ENCODE results near the gene THAP4.

Gene THAP4

GRCh38 chr2:241637018-241637794 is at the start of gene THAP4, which contains the start of gene ATG4B:
TSS of gene THAP4 (minus strand) at chr2:241637158. CDS start at chr2:241637017, 141 bp downstream.
TSS of gene ATG4B (plus strand) at chr2:241637693. CDS start at chr2:241637715, 22 bp downstream.
- FAIRE-seq (peak; percentile 90), DNase-seq (ENCODE audit: extremely low spot score, insufficient read length, low read depth) (peak; percentile 83)

- DNase-seq (ENCODE audit: extremely low spot score, insufficient read length, low read depth) (no peak), FAIRE-seq (no peak)
These were observed 49.3 kb upstream of the THAP4 start for GRCh38 chr2:241686324-241686649.

- no peak for DNase-seq (ENCODE audit: extremely low spot score, insufficient read length, low read depth)
- no peak for FAIRE-seq
These were observed 44.1 kb upstream of the THAP4 start for GRCh38 chr2:241680827-241681599.

GRCh38 chr2:241680044-241680443 is 43.1 kb upstream of the THAP4 start:
- DNase-seq (ENCODE audit: extremely low spot score, insufficient read length, low read depth) (no peak), FAIRE-seq (no peak)

- DNase-seq (ENCODE audit: extremely low spot score, insufficient read length, low read depth) (no peak), FAIRE-seq (no peak)
These were observed 42.0 kb upstream of the THAP4 start for GRCh38 chr2:241678784-241679540.

GRCh38 chr2:241678307-241678706 is 41.3 kb upstream of the THAP4 start:
- DNase-seq (ENCODE audit: extremely low spot score, insufficient read length, low read depth), result no peak
- FAIRE-seq, result no peak

GRCh38 chr2:241677392-241677791 is 40.4 kb upstream of the THAP4 start:
- FAIRE-seq (no peak), DNase-seq (ENCODE audit: extremely low spot score, insufficient read length, low read depth) (no peak)

GRCh38 chr2:241676665-241677064 is 39.7 kb upstream of the THAP4 start:
- FAIRE-seq (no peak), DNase-seq (ENCODE audit: extremely low spot score, insufficient read length, low read depth) (no peak)

- DNase-seq (ENCODE audit: extremely low spot score, insufficient read length, low read depth) (no peak), FAIRE-seq (no peak)
These were observed 38.9 kb upstream of the THAP4 start for GRCh38 chr2:241675885-241676284.

GRCh38 chr2:241673797-241674725 is 37.1 kb upstream of the THAP4 start:
- FAIRE-seq (no peak), DNase-seq (ENCODE audit: extremely low spot score, insufficient read length, low read depth) (no peak)

GRCh38 chr2:241673189-241673663 is 36.3 kb upstream of the THAP4 start:
- FAIRE-seq (no peak), DNase-seq (ENCODE audit: extremely low spot score, insufficient read length, low read depth) (no peak)

GRCh38 chr2:241672243-241673188 is 35.6 kb upstream of the THAP4 start:
- FAIRE-seq, result no peak
- no peak for DNase-seq (ENCODE audit: extremely low spot score, insufficient read length, low read depth)

GRCh38 chr2:241671457-241672240 is 34.7 kb upstream of the THAP4 start:
- DNase-seq (ENCODE audit: extremely low spot score, insufficient read length, low read depth) (no peak), FAIRE-seq (no peak)

- FAIRE-seq (no peak), DNase-seq (ENCODE audit: extremely low spot score, insufficient read length, low read depth) (no peak)
These were observed 33.6 kb upstream of the THAP4 start for GRCh38 chr2:241670333-241671110.

GRCh38 chr2:241668839-241669238 is 31.9 kb upstream of the THAP4 start:
- no peak for FAIRE-seq
- no peak for DNase-seq (ENCODE audit: extremely low spot score, insufficient read length, low read depth)

- DNase-seq (ENCODE audit: extremely low spot score, insufficient read length, low read depth) (no peak), FAIRE-seq (no peak)
These were observed 31.4 kb upstream of the THAP4 start for GRCh38 chr2:241668354-241668753.
